ENCODE measurements around the gene INAVA. TPM values are rescaled to one million over a fixed set of nuclear protein-coding genes. Genes with fewer than 3 reads are reported as not detected.

Gene INAVA
- total RNA-seq, 6 experiments from 2014 or later: not detected

GRCh38 chr1:200949626-200950025 lies 54.9 kb downstream of the INAVA start:
- Mint-ChIP-seq H3K4me1 (ENCODE audit: low read depth) (peaks cover 6% of the 10 kb centered on the region; the same call in 1 of the 2 replicates), H3K9me3 (peaks cover 12% of the 10 kb centered on the region), H3K27ac (no peak overlapping the region), H3K36me3 (ENCODE audit: low read depth) (peaks cover 11% of the 10 kb centered on the region), H3K27me3 (ENCODE audit: insufficient read depth) (peaks cover 38% of the 10 kb centered on the region), H3K4me3 (no peak overlapping the region)
- TF ChIP-seq CTCF (IDR thresholded peaks at IDR 0.05): no peak
- DNase-seq: no peak

- TF ChIP-seq CTCF (IDR thresholded peaks at IDR 0.05): no peak
- Mint-ChIP-seq H3K4me3 (no peak overlapping the region), H3K36me3 (ENCODE audit: low read depth) (peaks cover 11% of the 10 kb centered on the region), H3K27me3 (ENCODE audit: insufficient read depth) (peaks cover 37% of the 10 kb centered on the region), H3K27ac (no peak overlapping the region), H3K4me1 (ENCODE audit: low read depth) (peaks cover 6% of the 10 kb centered on the region; the same call in 1 of the 2 replicates), H3K9me3 (peaks cover 12% of the 10 kb centered on the region)
- DNase-seq: peak; percentile 58
These were observed 56.3 kb downstream of the INAVA start for GRCh38 chr1:200951016-200951415.

- Mint-ChIP-seq H3K9me3 (no peaks in the 10 kb centered on the region), H3K27ac (no peak overlapping the region), H3K4me3 (no peak overlapping the region), H3K36me3 (ENCODE audit: low read depth) (no peaks in the 10 kb centered on the region), H3K4me1 (ENCODE audit: low read depth) (peaks cover 6% of the 10 kb centered on the region; the same call in 1 of the 2 replicates), H3K27me3 (ENCODE audit: insufficient read depth) (peaks cover 38% of the 10 kb centered on the region)
- TF ChIP-seq CTCF (IDR thresholded peaks at IDR 0.05): no peak
- no peak for DNase-seq
These were observed 59.7 kb downstream of the INAVA start for GRCh38 chr1:200954434-200954833.

- Mint-ChIP-seq H3K4me1 (ENCODE audit: low read depth) (no peaks in the 10 kb centered on the region), H3K27me3 (ENCODE audit: insufficient read depth) (peaks cover 38% of the 10 kb centered on the region)
- TF ChIP-seq CTCF (IDR thresholded peaks at IDR 0.05): no peak
These were observed 63.9 kb downstream of the INAVA start for GRCh38 chr1:200958597-200958996.

GRCh38 chr1:200959411-200959921 lies 64.8 kb downstream of the INAVA start:
- no peak for TF ChIP-seq CTCF (IDR thresholded peaks at IDR 0.05)
- DNase-seq: no peak
- Mint-ChIP-seq H3K9me3 (no peaks in the 10 kb centered on the region), H3K27me3 (ENCODE audit: insufficient read depth) (peaks cover 37% of the 10 kb centered on the region), H3K27ac (no peak overlapping the region), H3K4me1 (ENCODE audit: low read depth) (no peaks in the 10 kb centered on the region), H3K4me3 (no peak overlapping the region), H3K36me3 (ENCODE audit: low read depth) (no peaks in the 10 kb centered on the region)

More at GRCh38 chr1:200958597-200958996, 63.9 kb downstream of the INAVA start:
- H3K4me3 Mint-ChIP-seq: no peak overlapping the region
- no peak overlapping the region for H3K27ac Mint-ChIP-seq
- no peak for DNase-seq
- H3K9me3 Mint-ChIP-seq: no peaks in the 10 kb centered on the region
- H3K36me3 Mint-ChIP-seq (ENCODE audit: low read depth): no peaks in the 10 kb centered on the region

Measured in HFFc6 (cell line).